NCI-H1436 (cell line): ENCODE data around the gene TBX15.

Experiments used
- DNase-seq: peaks from one replicate; lab custom pipeline; 2025; lab: John Stamatoyannopoulos, UW

Gene TBX15

GRCh38 chr1:118988186-118989005 lies at the start of gene TBX15:
TBX15 (minus strand) TSS chr1:118988343; CDS start chr1:118987795, 548 bp downstream.
- DNase-seq = no peak

- no peak for DNase-seq
Measured at GRCh38 chr1:119034359-119034758, 46.2 kb upstream of the TBX15 start.

- DNase-seq = no peak
Measured at GRCh38 chr1:119032986-119033385, 44.8 kb upstream of the TBX15 start.

GRCh38 chr1:119027759-119028158 lies 39.6 kb upstream of the TBX15 start:
- DNase-seq = no peak

GRCh38 chr1:119026956-119027355 lies 38.8 kb upstream of the TBX15 start:
- no peak for DNase-seq

- no peak for DNase-seq
Measured at GRCh38 chr1:119015547-119015946, 27.4 kb upstream of the TBX15 start.

- no peak for DNase-seq
Measured at GRCh38 chr1:119012383-119012782, 24.2 kb upstream of the TBX15 start.

- no peak for DNase-seq
Measured at GRCh38 chr1:119011706-119012105, 23.6 kb upstream of the TBX15 start.

- DNase-seq = no peak
Measured at GRCh38 chr1:119011116-119011515, 23.0 kb upstream of the TBX15 start.

GRCh38 chr1:119010201-119010600 lies 22.1 kb upstream of the TBX15 start:
- no peak for DNase-seq

GRCh38 chr1:119009312-119009655 lies 21.1 kb upstream of the TBX15 start:
- DNase-seq = no peak

- DNase-seq = no peak
Measured at GRCh38 chr1:119008483-119009311, 20.6 kb upstream of the TBX15 start.

GRCh38 chr1:119007670-119008482 lies 19.7 kb upstream of the TBX15 start:
- no peak for DNase-seq

- no peak for DNase-seq
Measured at GRCh38 chr1:119007339-119007669, 19.2 kb upstream of the TBX15 start.

- no peak for DNase-seq
Measured at GRCh38 chr1:119006406-119007279, 18.5 kb upstream of the TBX15 start.

GRCh38 chr1:119005724-119006405 lies 17.7 kb upstream of the TBX15 start:
- DNase-seq = no peak

GRCh38 chr1:119004781-119005180 lies 16.6 kb upstream of the TBX15 start:
- no peak for DNase-seq

- DNase-seq = no peak
Measured at GRCh38 chr1:119004129-119004527, 16.0 kb upstream of the TBX15 start.

- no peak for DNase-seq
Measured at GRCh38 chr1:119003413-119004128, 15.4 kb upstream of the TBX15 start.

- no peak for DNase-seq
Measured at GRCh38 chr1:119002028-119002686, 14.0 kb upstream of the TBX15 start.
